DMS114 treated with DMSO at 0.1 percent for 48 hours (cell line): ENCODE measurements around the gene HS3ST2.
A peak's percentile ranks its signal among the peaks of the same experiment; 100 is the strongest.
"Not testable (repeated sequence)": the region's sequence is repeated elsewhere in the genome, so short reads cannot be mapped to it uniquely, and the experiment has no call there.

Experiments
- DNase-seq: peaks from one replicate; lab custom pipeline; 2025; ENCODE audit not compliant: unreplicated experiment; lab: John Stamatoyannopoulos, UW

HS3ST2 gene

DNA sequence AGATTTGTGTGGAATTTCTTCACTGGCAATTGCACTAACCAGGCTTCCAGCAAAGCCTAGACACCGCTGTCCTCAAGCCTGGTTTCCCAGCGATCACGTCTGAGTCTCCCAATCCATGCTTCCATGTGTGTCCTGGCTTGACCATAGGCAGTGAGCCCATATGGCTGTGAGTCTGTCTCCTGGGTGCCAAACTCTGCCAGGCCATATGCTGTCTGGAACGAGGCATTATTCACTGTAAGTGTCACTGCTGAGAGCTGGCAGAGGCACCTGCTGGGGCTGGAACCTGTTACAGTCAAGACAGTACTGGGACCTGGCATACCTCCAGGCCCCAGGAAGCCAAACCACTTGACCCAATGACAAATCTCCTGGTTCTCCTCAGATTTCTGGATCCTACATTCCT lies 60.4 kb downstream of the HS3ST2 start:
- no peak for DNase-seq

DNA sequence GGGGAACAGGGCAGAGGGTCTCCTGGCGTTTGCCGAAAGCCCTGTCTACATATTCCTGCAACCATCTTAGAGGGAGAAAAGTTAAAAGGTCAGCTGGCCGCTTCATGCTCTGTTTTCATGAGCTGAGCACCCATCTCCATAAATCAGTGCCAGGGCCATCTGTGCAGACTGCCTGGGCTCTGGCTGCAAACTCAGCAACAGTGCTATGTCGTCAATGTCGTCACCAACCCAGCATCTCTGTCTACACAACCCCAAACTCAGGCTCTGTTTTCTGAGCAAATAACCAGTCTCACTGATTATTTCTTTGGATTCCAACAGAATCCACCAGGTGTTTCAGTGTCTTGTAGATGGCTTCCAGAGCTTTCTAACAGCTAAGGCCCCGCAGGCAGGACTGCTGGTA lies 65.0 kb downstream of the HS3ST2 start:
- no peak for DNase-seq

DNA sequence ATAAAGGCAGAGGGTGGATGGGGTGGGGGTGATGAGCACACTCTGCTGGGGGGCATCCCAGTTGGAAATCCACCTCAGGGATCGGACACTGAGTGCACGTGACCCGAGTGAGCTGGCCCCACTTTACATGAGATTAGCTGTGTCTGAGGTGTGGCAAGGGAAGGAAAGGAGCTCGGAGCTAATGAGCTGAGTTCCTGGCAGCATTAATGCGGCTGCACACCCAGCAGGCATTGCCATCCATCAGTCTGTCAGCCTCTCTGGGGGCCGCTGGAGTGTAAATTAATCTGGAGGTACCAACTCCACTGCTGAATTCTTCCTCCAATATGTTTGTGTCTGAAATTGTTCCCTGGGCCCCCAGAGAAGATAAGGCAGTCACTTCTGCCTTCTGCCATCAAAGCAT lies 65.5 kb downstream of the HS3ST2 start:
- no peak for DNase-seq

DNA sequence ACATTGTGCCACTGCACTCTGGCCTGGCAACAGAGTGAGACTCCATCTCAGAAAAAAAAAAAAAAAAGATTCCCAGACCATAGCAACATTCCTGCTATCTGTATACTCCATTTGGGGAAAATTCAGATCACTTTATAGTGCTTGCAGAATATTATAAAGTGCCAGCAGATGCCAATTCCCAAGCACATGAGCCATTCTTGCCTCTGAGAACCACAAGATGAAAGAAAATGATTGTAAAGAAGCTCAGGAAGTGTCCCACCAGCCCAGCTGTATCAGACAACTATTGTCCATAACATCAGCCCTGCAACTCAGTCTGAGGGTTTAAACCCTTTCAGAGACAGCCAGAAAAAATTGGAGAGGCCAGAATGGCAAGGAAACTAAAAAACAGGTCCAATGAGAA lies 69.0 kb downstream of the HS3ST2 start:
- DNase-seq = no peak

DNA sequence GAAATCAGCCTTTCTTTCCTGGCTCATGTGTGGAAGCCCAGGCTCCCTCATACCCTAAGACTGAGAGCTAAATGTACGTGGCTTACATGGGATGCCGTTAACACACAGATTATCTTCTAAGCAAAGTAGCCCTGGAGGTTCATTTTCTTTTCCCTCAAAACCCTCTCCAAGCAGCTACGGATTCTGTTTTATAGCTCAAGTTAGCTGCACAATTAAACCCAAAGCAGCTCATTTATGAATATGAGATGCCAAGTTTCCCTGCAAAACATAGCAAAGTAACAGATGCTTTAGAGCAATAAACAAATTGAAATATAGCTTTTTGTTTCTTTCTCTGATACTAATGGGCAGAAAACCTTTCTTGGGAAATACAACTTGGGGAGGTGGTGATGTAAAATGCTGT lies 72.0 kb downstream of the HS3ST2 start:
- DNase-seq = no peak

DNA sequence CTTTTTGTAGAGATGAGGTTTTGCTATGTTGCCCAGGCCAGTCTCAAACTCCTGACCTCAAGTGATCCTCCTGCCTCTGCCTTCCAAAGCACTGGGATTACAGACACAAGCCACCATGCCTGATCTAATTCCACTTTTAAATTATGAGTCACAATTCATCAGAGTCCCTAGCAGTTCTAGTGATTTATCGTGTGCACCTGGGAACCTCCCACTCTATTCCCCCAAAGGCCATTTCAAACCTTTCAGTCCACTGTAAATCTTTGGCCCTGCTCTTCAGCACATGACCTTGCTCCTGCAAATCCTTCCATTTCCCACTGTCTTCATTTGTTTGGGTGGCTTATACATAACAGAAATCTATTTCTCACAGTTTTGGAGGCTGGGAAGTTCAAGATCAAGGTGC lies 73.0 kb downstream of the HS3ST2 start:
- no peak for DNase-seq

DNA sequence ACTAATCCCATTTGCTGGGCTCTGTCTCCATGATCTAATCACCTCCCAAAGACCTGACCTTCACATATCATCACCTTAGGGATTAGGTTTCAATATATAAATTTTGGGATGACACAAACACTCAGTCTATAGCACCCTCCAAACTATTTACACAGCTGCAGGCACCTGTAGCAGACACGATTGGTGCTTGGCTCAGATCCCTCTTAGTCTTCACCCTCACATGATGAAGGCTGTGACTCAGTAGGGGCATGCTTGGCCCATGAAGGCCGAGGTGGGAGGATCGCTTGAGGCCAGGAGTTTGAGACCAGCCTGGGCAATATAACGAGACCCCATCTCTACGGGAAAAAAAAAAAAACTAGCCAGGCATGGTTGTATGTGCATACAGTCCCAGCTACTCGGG lies 73.5 kb downstream of the HS3ST2 start:
- DNase-seq = no peak

DNA sequence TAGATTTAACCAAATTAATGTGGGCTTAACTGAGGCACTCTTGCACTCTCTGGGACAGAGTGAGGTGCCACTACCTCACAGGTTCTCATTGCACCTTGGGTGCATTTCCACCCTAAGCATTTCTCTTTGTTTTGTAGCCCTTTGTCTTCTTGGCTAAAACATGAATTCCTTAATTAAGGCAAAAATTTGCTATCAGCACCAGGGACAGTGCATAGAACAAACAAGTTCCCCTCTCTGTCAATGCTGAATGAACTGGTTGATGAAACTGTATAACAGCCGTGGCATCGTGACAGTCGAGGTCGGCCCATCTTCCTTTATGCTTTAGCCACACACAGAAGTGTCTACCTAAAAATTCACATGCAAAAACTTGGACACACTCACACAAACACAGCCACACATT lies 74.8 kb downstream of the HS3ST2 start:
- no peak for DNase-seq

DNA sequence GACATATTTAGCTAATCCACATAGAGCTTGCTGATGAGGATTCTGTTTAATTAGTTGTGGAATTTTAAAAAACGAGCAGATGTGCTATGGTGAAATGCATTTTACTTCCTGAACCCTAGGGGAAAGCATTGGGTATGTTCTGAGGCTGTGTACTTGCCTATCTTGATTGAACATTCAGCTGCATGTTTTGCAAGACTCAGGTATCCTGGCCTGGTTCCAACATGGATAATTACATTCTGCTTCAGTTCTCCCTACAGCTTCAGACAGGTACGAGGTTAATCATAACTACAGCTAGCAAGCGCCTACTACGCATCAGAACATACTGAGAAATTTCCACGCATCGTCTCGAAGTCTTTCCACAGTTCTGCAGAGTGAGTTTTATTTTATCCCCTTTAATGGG lies 77.0 kb downstream of the HS3ST2 start:
- no peak for DNase-seq

DNA sequence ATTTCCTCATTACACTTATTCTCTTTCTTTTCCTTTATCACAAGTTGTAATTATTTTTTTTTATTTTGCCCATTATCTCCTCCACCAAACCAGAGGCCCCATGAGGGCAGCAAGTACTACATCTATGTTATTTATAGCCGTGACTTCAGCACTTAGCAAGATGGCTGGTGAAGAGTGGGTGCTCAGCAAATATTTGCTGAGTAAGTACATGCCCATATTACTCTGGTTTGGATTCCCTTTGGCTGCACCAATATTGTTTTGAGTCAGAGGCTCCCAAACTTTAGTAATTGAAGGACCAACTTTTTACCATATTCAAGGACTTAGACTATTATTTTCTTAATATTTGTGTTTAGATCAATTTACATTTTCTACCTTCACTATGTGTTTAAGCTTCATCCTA lies 83.2 kb downstream of the HS3ST2 start:
- no peak for DNase-seq

DNA sequence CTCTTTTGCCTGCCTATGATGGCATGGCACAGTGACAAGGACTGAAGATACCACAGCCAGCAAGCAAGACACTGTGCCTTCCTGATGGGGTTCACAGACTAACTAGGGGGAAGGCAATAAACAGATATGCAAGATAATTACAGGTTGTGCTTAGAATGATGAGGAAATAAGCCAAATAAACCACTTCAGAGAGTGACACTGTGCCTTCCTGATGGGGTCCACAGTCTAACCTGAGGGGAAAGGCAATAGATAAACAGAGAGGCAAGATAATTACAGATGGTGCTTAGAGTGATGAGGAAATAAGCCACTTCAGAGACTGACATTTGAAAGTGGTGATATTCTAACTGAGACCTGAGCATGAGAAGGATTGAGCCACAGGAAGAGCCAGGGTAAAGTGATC lies 84.2 kb downstream of the HS3ST2 start:
- DNase-seq = no peak

DNA sequence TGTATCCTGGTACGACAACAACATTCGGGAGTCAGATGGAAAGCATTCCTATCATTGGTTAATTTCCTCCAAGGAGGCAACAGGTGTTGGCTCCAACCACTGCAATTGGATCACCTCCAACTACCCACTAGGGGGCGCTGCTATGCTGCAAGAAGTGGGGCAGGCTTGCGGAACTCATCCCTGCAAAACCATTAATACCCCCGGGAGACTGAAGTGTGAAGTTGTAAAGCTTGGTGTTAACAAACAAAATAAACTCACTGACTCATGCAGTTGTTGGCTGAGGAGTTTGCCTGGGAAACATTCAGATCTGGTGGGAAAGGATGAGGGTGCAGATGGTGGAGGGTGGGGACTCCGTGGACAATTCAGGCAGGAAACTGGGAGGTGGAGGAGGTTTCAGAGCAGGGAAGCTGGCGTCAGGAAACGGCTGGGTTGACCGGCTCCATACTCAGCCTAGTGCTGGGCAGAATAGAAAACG lies 84.9 kb downstream of the HS3ST2 start:
- DNase-seq = peak; percentile 4

DNA sequence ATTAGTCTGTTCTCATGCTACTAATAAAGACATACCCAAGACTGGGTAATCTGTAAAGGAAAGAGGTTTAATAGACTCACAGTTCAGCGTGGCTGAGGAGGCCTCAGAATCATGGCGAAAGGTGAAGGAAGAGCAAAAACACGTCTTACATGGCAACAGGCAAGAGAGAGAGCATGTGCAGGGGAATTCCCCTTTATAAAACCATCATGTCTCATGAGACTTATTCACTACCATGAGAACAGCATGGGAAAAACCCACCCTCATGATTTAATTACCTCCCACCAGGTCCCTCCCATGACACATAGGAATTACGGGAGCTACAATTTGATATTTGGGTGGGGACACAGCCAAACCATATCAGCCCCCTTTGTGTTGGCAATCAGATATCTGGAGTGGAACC lies 85.6 kb downstream of the HS3ST2 start:
- DNase-seq = not testable (repeated sequence)

DNA sequence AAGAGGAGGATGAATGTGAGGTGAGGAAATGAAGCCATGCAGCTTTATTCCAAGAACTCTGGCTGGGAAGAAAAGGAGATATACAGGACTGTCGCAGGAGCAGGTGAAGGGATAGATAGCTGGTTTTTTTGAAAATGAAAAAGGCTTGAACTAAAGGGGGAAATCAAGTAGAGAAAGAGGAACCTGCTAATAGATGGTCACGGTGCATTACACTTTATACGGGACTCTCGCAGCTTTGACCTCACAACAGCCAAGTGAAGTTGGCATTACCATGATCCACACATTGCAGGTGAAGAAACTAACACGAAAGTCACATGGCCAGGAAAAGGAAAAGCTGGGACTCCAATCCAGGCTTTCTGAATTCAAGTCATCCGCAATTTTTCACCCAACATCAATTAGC lies 86.9 kb downstream of the HS3ST2 start:
- no peak for DNase-seq

DNA sequence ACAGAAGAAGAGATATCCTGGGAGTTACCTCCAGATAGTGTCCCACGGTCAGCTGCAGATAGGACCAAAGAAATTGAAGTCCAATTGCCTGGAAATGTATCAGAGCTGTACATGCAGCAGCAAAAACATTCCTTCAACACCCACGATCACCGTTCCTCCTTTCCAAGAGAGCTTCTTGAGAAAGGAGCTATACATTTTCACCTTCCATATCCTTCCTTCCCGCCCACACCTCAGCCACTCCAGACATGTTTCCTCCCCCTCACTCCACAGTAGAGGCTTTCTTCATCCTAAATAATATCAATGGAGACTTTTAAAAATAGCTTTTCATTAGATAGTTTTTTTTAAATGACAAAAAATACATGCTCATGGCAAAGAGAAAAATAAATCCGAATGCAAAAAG lies 87.6 kb downstream of the HS3ST2 start:
- no peak for DNase-seq

DNA sequence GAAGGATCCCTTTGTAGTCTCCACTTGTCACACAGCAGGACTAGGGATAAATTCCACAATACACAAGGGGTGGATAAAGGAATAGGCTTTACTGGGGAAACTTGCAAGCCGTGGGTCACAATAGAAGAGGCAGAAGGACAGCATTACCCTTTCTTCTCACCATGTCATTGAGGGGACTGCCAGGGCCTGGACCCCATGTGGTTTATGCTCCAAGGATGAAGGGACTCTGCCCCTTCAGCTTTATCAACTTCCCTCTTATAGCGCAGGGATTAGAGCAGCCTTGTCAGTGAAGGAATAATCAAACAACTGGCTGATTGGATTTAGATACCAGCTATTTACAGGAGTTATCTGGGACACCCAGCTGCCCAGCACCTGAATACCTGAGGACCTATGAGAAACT lies 89.8 kb downstream of the HS3ST2 start:
- no peak for DNase-seq

DNA sequence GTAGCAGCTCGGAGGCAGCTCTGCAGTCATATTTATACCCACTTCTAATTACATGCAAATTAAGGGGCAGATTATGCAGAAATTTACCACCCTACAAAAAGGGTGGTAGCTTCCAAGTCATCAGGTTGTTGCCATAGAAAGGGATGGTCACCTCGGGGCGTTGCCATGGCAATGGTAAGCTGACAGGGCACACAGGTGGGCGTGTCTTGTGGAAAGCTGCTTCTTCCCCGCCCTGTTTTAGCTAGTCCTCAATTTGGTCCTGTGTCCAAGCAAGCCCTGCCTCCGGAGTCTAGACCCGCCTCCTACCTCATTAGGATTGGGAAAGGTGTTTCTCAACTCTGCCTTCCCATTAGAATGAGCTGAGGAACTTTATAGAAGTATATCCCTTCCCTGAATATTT lies 98.7 kb downstream of the HS3ST2 start:
- no peak for DNase-seq

DNA sequence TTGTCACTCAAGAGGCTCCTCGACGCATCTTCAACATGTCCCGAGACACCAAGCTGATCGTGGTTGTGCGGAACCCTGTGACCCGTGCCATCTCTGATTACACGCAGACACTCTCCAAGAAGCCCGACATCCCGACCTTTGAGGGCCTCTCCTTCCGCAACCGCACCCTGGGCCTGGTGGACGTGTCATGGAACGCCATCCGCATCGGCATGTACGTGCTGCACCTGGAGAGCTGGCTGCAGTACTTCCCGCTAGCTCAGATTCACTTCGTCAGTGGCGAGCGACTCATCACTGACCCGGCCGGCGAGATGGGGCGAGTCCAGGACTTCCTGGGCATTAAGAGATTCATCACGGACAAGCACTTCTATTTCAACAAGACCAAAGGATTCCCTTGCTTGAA lies 101.0 kb downstream of the HS3ST2 start:
- no peak for DNase-seq

DNA sequence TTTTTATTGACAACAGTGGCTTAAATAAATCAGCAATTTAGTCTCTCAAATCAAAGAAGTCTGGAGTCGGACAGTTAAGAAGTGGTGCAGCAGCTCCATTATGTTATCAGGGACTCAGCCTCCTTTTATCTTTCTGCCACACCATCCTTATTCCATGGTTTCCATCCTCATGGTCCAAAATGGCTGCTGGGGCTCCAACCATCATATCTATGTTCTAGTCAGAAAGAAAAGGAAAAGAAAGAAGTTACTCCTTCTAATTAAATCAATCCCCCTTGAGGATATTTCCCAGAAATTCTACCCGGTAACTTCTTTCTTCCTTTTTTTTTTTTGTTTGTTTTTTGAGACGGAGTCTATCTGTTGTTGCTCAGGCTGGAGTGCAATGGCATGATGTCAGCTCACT lies 109.5 kb downstream of the HS3ST2 start:
- DNase-seq = no peak

DNA sequence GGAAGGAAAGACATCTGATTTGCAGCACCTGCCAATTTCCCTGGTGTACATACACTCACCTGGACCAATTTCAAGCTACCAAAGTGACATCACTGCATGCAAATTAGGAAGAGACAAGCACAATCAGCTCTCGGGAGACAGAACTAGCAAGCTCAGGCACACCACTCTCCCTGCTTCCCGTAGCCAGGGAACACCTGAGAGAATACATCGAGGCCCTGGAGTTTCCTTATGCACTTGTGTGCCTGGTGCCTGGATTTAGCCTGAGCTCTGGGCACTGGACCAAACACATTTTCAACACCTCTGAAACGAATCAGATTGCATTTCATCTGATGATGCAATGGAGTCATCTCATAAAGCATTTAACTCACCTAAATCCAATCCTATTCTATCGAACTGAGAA lies 110.5 kb downstream of the HS3ST2 start:
- no peak for DNase-seq

DNA sequence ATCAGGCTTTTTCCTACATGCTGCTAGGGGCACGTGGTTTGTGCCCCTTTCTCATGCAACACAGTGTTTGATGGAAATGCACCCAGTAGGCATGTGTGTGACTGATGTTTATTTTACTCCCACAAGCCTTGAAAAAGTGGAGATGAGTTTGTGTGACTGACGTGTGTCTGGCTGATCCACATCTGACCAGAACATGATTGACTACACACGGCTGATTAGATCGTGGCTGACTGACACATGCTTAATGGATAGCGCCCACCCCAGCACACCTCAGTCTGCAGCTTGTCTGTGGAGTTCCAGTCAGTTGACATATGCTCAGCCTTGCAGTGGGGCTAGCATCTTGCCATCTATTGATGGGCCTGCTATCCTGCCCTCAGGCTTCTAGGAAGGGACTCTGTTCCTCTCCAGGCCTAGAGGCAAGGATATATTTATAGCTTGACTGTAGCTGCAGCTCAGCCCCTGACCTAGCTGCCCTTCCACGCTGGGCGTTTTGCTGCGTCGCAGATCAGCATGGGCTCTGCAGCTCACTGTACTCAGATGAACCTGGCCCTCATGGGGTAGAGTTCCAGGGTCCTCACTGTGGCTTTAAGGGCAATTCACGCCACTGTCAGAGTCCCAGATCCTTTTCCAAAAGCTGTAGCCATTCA lies 112.3 kb downstream of the HS3ST2 start:
- DNase-seq = no peak

DNA sequence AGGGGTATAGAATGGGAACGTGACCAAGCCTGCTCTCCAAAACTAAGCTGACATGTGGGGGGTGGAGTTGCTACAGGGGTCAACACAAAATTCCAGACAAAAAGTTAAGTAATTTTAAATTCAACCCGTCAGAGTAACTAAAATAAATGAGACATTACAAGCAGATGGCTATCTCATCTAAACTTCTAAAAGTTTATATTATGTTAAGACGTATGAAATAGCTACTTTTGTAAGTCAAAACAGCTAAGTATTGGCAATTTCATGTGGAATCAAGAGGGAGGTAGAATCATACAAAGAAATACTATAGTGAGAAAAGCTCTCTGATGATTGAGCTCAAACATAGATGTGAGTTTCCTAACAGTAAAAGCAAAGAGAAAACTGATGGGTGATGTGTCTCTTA lies 113.3 kb downstream of the HS3ST2 start:
- no peak for DNase-seq

DNA sequence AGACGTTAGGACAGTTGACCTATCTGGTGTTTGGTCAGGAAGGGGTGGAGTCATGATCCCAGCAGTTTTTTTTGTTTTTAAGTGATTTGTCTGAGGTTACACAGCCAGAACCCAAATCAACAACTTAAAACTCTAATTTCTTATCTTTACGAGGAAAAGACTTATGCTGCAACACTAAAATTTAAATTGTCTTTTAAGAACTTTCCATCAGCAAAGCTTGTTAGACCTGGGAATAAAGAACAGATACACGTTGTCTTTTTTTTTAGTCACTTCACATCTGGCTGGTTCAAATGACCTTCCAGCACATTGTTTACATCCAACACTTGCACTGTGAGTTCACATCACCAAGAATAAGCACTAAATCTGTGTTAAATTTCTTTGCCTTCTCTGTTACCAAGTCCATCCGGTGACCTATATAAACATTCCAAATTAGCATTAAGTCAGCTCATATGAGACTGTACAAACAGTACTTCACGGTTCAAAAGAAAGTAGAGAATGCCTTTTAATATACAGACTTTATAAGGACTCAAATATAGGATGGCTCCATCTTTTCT lies 115.0 kb downstream of the HS3ST2 start:
- no peak for DNase-seq
